Osteocyte (in vitro differentiated cells): Measurements from ENCODE around the gene EFS. TPM values are rescaled to one million over a fixed set of nuclear protein-coding genes. Genes with fewer than 3 reads are reported as not detected.

Experiments used
- DNase-seq: peaks from one replicate; pipeline ENCODE4 v3.0.0; 2021; ENCODE audit warnings: mixed read lengths; ENCODE audit not compliant: unreplicated experiment; ENCODE audit errors: extremely low spot score
- H3K27ac Mint-ChIP-seq: one replicate; pipeline ENCODE4 v1.8.0; 2021; ENCODE audit warnings: mild to moderate bottlenecking, mixed read lengths; ENCODE audit not compliant: unreplicated experiment
- H3K27me3 Mint-ChIP-seq: one replicate; pipeline ENCODE4 v1.8.0; 2021; ENCODE audit warnings: mixed read lengths; ENCODE audit not compliant: unreplicated experiment
- H3K36me3 Mint-ChIP-seq: one replicate; pipeline ENCODE4 v1.8.0; 2021; ENCODE audit warnings: mixed read lengths; ENCODE audit not compliant: unreplicated experiment
- H3K4me1 Mint-ChIP-seq: one replicate; pipeline ENCODE4 v1.8.0; 2021; ENCODE audit warnings: mixed read lengths; ENCODE audit not compliant: unreplicated experiment
- H3K4me3 Mint-ChIP-seq: one replicate; pipeline ENCODE4 v1.8.0; 2021; ENCODE audit warnings: mild to moderate bottlenecking, moderate library complexity, mixed read lengths; ENCODE audit not compliant: unreplicated experiment
- H3K9me3 Mint-ChIP-seq: one replicate; pipeline ENCODE4 v1.8.0; 2021; ENCODE audit warnings: mixed read lengths; ENCODE audit not compliant: unreplicated experiment
- CTCF ChIP-seq: fragments of 200-600 bp; sonication (generic); IDR thresholded peaks from 2 replicates; pipeline ENCODE4 v1.5.0; 2021; ENCODE audit warnings: antibody characterized with exemption, mild to moderate bottlenecking, moderate library complexity
- total RNA-seq: library from RNA; stranded (reverse); gene quantifications from 2 replicates; pipeline ENCODE4 v1.2.1, GENCODE V29; 2021

Gene EFS
- total RNA-seq, 1 donor from 2014 or later = 31.9 TPM

DNA sequence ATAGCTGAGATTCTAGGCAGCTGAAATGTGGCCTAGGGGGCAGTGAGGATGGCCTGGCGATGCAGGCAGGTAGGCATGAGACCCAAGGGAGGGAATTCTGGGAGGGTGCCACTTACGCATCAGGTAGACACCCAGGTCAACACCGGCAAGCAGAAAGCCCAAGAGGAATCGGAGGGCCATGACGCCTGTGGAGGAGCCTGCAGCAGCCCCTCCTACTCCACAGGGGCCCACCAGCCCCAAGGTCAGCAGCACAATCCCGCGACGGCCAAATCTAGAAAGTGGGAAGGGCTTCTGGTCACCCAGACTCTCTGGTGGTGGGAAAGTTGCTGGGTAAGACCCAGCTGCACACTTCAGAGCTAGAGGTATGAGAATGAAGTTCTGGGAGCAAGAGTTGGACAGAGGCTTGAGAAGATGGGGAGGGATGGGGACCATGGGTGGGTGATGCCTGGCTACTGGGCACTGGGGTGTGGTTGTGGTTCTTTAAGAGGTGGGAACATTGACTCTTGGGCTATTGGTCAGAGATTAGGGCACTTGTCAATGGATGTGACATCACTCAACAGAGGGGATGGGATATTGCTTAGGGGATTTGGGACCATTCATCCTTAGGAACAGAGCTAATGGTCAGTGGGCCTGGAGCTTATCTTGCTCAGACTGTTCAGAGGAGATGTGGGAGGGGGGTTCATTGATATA lies 15.7 kb downstream of the EFS start:
- Mint-ChIP-seq H3K4me1 (peaks cover 8% of the 10 kb centered on the region), H3K36me3 (no peaks in the 10 kb centered on the region), H3K27me3 (no peaks in the 10 kb centered on the region), H3K27ac (no peak overlapping the region), H3K4me3 (no peak overlapping the region), H3K9me3 (no peaks in the 10 kb centered on the region)
- no peak for TF ChIP-seq CTCF
- no peak for DNase-seq

DNA sequence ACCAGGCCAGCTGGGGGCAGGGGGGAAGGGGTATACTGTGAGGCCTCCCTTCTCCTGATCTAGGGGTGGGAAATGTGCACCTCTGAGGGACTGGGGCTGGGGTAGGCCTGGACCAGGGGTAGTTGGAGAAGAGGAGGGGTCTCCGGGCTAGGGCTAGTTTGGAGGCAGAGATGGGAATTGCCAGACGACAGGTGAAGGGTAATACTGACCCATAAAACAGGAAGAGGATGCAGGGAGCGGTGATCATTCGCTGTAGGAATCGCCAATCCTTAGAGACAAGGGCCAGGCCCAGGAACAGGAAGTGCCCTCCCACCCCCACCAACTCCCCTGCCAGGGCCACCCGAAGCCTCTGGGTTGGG lies 16.7 kb downstream of the EFS start:
- Mint-ChIP-seq H3K9me3 (no peaks in the 10 kb centered on the region), H3K36me3 (no peaks in the 10 kb centered on the region), H3K4me1 (peaks cover 5% of the 10 kb centered on the region), H3K27me3 (peaks cover 2% of the 10 kb centered on the region), H3K27ac (no peak overlapping the region), H3K4me3 (no peak overlapping the region)
- no peak for TF ChIP-seq CTCF
- DNase-seq = no peak

DNA sequence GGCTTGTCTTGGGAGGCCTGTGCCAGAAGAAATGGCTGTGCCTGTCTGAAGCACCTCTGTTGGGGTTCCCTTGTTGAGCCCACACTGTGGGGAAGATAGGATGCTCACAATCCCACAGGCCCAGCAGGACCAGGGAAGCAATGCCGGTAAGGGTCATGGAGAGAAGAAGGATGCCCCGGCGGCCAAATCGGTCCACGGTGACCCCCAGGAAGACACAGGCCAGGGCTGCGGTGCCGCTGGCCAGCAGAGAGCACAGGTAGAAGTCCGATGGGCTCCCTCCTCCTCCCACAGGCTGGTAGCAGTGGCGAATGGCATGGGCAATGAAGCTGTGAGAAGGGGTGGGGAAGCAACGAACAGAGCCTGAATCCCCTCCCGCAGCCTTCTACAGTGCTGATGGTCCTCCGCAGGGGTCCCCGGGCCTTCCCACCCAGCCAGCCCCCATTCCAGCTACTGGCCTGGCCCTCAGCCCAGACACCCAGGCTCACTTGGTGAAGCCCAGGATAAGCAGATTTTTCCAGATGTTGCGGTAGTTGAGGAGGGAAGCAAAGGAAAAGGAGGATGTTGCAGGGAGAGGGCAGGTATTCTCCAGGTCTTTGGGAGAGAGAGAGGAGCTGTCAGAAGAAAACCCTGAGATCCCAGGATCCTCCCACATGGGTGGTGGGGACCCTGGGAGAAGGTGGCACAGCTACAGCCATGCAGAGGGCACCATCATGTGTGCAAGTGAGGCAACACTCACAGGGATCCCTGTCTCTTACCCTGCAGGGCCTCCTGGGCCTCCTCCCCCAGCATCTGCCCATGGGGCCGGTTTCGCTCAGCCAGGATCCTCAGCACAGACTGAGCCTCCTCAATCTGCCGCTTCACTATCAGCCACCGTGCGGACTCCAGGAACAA lies 17.3 kb downstream of the EFS start:
- TF ChIP-seq CTCF = no peak
- Mint-ChIP-seq H3K4me3 (no peak overlapping the region), H3K36me3 (no peaks in the 10 kb centered on the region), H3K4me1 (peaks cover under 1% of the 10 kb centered on the region), H3K9me3 (no peaks in the 10 kb centered on the region), H3K27ac (no peak overlapping the region), H3K27me3 (peaks cover 6% of the 10 kb centered on the region)
- no peak for DNase-seq

DNA sequence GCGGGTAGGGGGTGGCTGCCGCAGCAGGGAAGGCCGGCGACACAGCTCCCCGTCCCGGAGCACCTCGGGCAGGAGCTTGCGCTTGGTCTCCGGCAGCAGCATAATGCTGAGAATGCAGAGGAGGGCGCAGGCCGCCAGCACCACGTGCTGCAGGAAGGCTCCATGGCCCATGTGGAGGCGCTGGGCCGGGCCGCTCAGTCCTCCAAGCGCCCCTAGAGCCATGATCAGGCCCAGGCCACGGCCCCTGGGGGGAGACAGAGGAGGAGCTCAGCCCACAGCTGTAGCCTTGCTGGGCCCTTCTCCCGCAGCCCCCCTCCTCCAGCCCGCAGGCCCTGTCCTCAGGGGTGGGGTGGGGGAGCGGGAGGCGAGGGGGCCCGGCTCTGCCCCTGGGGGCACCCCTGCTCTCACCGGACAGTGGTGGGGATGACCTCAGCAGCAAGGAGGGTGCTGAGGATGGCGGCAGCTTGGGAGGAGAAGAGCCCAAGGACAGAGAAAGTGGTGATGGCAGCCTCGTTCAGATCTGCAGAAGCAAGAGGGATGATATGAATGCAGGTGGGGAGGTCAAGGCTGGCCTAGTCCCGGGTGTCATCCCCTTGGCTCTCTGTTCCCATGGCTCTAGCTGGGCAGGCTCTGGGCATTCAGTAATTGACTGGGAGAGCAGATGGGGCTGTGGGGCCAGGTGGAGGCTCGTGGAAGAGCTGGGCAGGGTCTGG lies 18.1 kb downstream of the EFS start:
- no peak for DNase-seq
- Mint-ChIP-seq H3K36me3 (no peaks in the 10 kb centered on the region), H3K27me3 (peaks cover 6% of the 10 kb centered on the region), H3K4me1 (no peaks in the 10 kb centered on the region), H3K4me3 (no peak overlapping the region), H3K9me3 (no peaks in the 10 kb centered on the region), H3K27ac (no peak overlapping the region)
- no peak for TF ChIP-seq CTCF
